Upper lobe of left lung (tissue), 6 donors: ENCODE results near the gene PPL. TPM values are rescaled to one million over a fixed set of nuclear protein-coding genes. Genes with fewer than 3 reads are reported as not detected.

Source experiments
- ATAC-seq, 2 donors: fragments of 200-7000 bp; cut with Tn5 transposase; one replicate each; pipeline ENCODE4 v1.9.1; 2022; ENCODE audit warnings: mild to moderate bottlenecking in 2 of 2, moderate library complexity in 2 of 2; ENCODE audit not compliant: low FRiP score in 2 of 2
- DNase-seq, 2 donors: peaks; one replicate each; pipeline ENCODE4 v3.0.0-alpha.2; 2019 to 2020
- H3K27ac ChIP-seq, 4 donors: fragments of 200-600 bp; sonication (generic); one replicate each; pipeline ENCODE4 v1.5.1; 2016 to 2019
- H3K27me3 ChIP-seq, 4 donors: fragments of 200-600 bp; sonication (generic); one replicate each; pipeline ENCODE4 v1.5.1; 2017 to 2019
- H3K36me3 ChIP-seq, 4 donors: fragments of 200-600 bp; sonication (generic); one replicate each; pipeline ENCODE4 v1.5.1; 2016 to 2019
- H3K4me1 ChIP-seq, 4 donors: fragments of 200-600 bp; sonication (generic); one replicate each; pipeline ENCODE4 v1.5.1; 2018 to 2019
- H3K4me3 ChIP-seq, 4 donors: fragments of 200-600 bp; sonication (generic); one replicate each; pipeline ENCODE4 v1.5.1; 2017 to 2019; ENCODE audit warnings: mild to moderate bottlenecking in 2 of 4, moderate library complexity in 1 of 4
- H3K9me3 ChIP-seq, 4 donors: fragments of 200-600 bp; sonication (generic); one replicate each; pipeline ENCODE4 v1.5.1; 2018 to 2019
- EP300 ChIP-seq, 4 donors: sonication (generic); formaldehyde crosslinking; IDR thresholded peaks; one replicate each; pipeline ENCODE4 v1.5.1; 2017; ENCODE audit warnings: antibody characterized with exemption in 4 of 4, control low read depth in 2 of 4
- POLR2A ChIP-seq, 4 donors: fragments of 450-650 bp; IDR thresholded peaks; one replicate each; pipeline ENCODE4 v1.5.1; 2016 to 2017; ENCODE audit warnings: antibody characterized with exemption in 4 of 4, mild to moderate bottlenecking in 2 of 4
- POLR2AphosphoS5 ChIP-seq, 2 donors: sonication (generic); formaldehyde crosslinking; IDR thresholded peaks; one replicate each; pipeline ENCODE4 v1.5.1; 2017; ENCODE audit warnings: antibody characterized with exemption in 2 of 2
- WGBS, 2 donors: methylation state at CpG; one replicate each; pipeline ENCODE4 v1.1.5; 2017 to 2018; 5-methylcytosine and 5-hydroxymethylcytosine counted together
- total RNA-seq, 6 donors: library from RNA; depleted of rRNA in 4 of 6; stranded (reverse); fragments of >200 nt in 4 of 6; gene quantifications; one replicate each; pipeline versions ENCODE4 v1.1.0 to v1.2.1, GENCODE V29; 2016 to 2021
- TF ChIP-seq, protein P1 (sequence below), 6 experiments: fragments of 450-650 bp in 4 of 6; fragments of 200-600 bp in 2 of 6; sonication (generic) in 2 of 6; IDR thresholded peaks; one replicate each; pipeline ENCODE4 v1.5.1; 2016 to 2019; ENCODE audit warnings: antibody characterized with exemption in 6 of 6
- donor health status: DM: no; HTN: no; CAD: no; lungs with moderate emphysema.
- donor health status: DM: no; HTN: yes; CAD: no; lungs with severe emphysema.

PPL gene
- total RNA-seq, 6 donors from 2014 or later, result 72.7 to 156 (median 132) TPM

DNA sequence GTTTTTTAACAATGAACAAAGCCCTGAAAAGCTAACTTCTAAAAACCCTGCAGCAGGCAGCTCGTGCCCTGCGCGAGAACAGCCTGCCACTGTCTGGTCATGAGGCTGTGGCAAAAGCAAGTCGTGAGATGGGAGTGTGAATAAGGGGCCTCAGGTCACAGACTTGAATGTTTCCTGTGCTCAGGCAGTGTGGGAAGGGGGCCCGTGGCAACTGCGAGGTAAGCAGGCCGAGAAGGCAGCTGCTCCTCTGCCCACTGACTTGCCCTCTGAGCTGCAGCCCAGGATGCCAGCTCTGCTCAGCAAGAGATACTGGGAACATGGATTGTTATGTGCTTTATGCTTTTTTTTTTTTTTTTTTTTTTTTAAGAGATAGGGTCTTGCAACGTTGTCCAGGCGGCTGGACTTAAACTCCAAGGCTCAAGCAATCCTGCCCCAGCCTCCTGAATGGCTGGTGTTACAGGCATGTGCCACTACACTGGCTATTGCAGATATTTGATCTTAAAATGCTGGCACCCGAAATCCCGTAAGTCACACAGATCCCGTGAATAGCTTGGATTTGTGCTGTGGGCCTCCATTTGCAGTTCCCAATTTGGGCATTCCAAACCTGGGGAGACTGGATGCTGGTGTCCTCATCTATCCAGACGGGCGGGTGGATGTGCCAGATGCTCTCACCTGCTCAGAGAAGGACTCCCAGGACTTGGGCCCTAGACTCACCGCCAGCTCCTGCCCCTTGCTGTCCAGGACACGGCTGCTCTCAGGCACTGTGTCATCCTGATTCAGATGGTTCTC lies 45.7 kb downstream of the PPL start:
- no peak for ATAC-seq
- peaks cover 0 to 4% (median 0%) of the 10 kb centered on the region in 4 donors for H3K4me1 ChIP-seq
- no peak overlapping the region for H3K27ac ChIP-seq
- no peak overlapping the region for H3K4me3 ChIP-seq
- no peaks in the 10 kb centered on the region for H3K27me3 ChIP-seq
- peaks cover 19 to 92% (median 55%) of the 10 kb centered on the region in 4 donors for H3K36me3 ChIP-seq
- H3K9me3 ChIP-seq, result no peaks in the 10 kb centered on the region
- DNase-seq, result no peak
- TF ChIP-seq POLR2A (IDR thresholded peaks at IDR 0.05) (no peak), POLR2AphosphoS5 (IDR thresholded peaks at IDR 0.05) (no peak), EP300 (IDR thresholded peaks at IDR 0.05) (no peak)
- TF ChIP-seq, protein P1, sequence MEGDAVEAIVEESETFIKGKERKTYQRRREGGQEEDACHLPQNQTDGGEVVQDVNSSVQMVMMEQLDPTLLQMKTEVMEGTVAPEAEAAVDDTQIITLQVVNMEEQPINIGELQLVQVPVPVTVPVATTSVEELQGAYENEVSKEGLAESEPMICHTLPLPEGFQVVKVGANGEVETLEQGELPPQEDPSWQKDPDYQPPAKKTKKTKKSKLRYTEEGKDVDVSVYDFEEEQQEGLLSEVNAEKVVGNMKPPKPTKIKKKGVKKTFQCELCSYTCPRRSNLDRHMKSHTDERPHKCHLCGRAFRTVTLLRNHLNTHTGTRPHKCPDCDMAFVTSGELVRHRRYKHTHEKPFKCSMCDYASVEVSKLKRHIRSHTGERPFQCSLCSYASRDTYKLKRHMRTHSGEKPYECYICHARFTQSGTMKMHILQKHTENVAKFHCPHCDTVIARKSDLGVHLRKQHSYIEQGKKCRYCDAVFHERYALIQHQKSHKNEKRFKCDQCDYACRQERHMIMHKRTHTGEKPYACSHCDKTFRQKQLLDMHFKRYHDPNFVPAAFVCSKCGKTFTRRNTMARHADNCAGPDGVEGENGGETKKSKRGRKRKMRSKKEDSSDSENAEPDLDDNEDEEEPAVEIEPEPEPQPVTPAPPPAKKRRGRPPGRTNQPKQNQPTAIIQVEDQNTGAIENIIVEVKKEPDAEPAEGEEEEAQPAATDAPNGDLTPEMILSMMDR (IDR thresholded peaks at IDR 0.05), result no peak
- WGBS, 2 donors, result 88 to 91% methylated on average over 14 to 16 of the region's 16 CpGs

DNA sequence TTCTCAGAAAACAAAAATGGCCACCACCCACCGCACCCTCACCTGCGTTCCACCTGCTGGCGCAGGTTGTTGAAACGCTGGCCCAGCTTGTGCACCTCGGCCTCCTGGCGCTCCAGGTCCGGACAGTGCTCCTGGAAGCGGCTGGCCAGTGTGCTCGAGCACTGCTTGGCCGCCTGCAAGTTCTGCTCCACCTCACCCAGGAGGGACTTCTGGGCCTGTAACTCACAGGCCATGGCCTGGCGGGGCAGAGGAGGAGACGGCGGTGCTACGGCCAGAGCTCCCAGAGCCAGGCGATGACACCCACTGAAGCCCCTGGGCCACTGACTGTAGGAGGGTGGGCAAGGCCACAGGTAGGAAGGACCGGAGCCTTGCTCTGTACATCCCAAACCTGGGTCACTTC lies 46.3 kb downstream of the PPL start:
- DNase-seq, result no peak
- WGBS, 2 donors, result 95 to 96% methylated on average over 5 to 16 of the region's 16 CpGs

DNA sequence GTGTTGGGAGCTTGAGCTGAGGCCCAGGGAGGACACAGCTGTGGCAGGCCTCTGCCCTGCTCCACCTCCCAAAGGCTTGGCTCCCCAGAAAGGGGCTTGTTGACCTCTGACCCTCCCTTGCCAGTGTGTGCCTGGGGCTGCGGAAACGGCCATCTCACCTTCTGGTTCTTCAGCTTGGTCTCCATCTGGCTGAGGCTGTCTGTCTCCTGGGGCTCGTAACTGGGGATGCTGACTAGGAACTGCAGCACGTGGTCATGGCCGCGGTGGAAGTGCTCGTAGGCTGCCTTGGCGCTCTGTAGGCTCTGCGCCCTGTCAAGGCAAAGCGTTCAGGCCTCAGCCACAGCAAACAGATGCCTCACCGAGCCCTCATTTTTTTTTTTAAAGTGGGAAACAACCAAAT lies 46.9 kb downstream of the PPL start:
- 83 to 88% methylated on average over 5 to 11 of the region's 11 CpGs for WGBS, 2 donors
- DNase-seq, result no peak
- ATAC-seq, result no peak
- Histone ChIP-seq H3K27ac (no peak overlapping the region), H3K9me3 (no peaks in the 10 kb centered on the region), H3K4me1 (peaks cover 0 to 4% (median 0%) of the 10 kb centered on the region in 4 donors), H3K4me3 (no peak overlapping the region), H3K36me3 (peaks cover 31 to 96% (median 65%) of the 10 kb centered on the region in 4 donors), H3K27me3 (no peaks in the 10 kb centered on the region)
- no peak for TF ChIP-seq POLR2AphosphoS5 (IDR thresholded peaks at IDR 0.05)
- no peak for TF ChIP-seq POLR2A (IDR thresholded peaks at IDR 0.05)
- no peak for TF ChIP-seq EP300 (IDR thresholded peaks at IDR 0.05)

More for the DNA sequence above, 46.3 kb downstream of the PPL start:
- H3K9me3 ChIP-seq, result no peaks in the 10 kb centered on the region
- no peak for TF ChIP-seq POLR2A (IDR thresholded peaks at IDR 0.05)
- TF ChIP-seq POLR2AphosphoS5 (IDR thresholded peaks at IDR 0.05), result no peak
- TF ChIP-seq EP300 (IDR thresholded peaks at IDR 0.05), result no peak
- TF ChIP-seq, protein P1 (IDR thresholded peaks at IDR 0.05), result no peak
- peaks cover 25 to 96% (median 61%) of the 10 kb centered on the region in 4 donors for H3K36me3 ChIP-seq
- ATAC-seq, result no peak
- H3K27ac ChIP-seq, result no peak overlapping the region
- peaks cover 0 to 4% (median 0%) of the 10 kb centered on the region in 4 donors for H3K4me1 ChIP-seq
- H3K4me3 ChIP-seq, result no peak overlapping the region
- no peaks in the 10 kb centered on the region for H3K27me3 ChIP-seq

DNA sequence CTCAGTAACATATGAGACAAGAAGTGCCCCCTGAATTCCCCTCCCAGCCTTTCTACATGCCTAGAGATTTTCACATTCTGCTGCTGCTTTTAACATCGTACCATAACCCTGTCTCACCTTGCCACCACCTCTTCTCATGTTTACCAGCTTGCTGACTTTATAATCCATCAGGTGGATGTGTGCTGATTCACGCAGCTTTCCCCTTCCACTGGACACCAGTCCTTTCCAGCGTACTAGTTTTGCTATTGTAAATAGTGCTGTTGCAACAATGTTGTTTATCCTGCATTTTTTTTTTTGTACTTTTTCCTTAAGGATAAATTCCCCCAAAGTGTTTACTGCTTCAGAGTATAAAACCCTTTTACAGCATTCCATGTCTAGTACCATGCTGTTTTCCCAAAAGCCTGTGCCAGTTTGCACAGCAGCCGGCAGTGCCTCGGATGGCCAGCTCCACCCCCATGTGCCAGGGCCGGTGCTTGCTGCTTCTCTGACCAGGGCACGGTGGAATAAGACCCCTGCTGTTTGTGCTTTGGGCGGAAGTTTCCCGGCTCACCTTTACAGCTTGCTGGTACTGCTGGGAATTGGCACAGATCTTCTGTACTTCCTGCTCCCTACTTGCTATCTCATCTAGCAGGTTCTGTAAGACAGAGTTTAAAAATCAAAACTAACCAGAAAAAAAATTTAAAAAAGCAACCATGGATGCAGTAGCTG lies 48.4 kb downstream of the PPL start:
- DNase-seq (no peak), ATAC-seq (no peak)
- Histone ChIP-seq H3K9me3 (no peaks in the 10 kb centered on the region), H3K36me3 (peaks cover 42 to 96% (median 69%) of the 10 kb centered on the region in 4 donors), H3K27me3 (no peaks in the 10 kb centered on the region), H3K4me1 (peaks cover 0 to 4% (median 0%) of the 10 kb centered on the region in 4 donors), H3K4me3 (no peak overlapping the region), H3K27ac (no peak overlapping the region)
- TF ChIP-seq POLR2A (IDR thresholded peaks at IDR 0.05) (no peak), POLR2AphosphoS5 (IDR thresholded peaks at IDR 0.05) (no peak), EP300 (IDR thresholded peaks at IDR 0.05) (no peak)
- TF ChIP-seq, protein P1 (IDR thresholded peaks at IDR 0.05), result no peak
- 84 to 86% methylated on average over 9 of the region's 9 CpGs for WGBS, 2 donors

DNA sequence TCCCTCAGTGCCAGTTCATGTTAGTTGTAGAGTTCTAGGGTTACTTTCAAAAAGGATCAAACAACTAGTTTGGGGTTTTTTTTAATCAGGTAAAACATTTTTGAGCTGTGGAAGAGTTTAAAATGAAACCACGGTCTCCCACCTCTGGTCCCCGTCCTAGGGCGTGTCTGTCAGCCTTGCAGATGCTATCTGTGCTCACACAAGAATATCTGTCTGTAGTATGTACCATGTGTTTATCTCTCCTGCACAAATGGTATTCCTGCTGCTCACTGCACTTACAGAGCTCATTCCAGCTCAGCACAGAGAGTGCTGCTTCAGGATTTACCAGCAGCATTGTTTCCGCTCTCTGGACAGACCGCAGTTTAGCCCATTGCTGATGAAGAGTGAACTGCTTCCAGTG lies 50.8 kb downstream of the PPL start:
- TF ChIP-seq, protein P1 (IDR thresholded peaks at IDR 0.05), result no peak
- TF ChIP-seq POLR2AphosphoS5 (IDR thresholded peaks at IDR 0.05) (no peak), POLR2A (IDR thresholded peaks at IDR 0.05) (no peak)
- 90 to 98% methylated on average over 5 of the region's 5 CpGs for WGBS, 2 donors

More for the DNA sequence above, 50.8 kb downstream of the PPL start:
- ATAC-seq (no peak), DNase-seq (no peak)
- no peaks in the 10 kb centered on the region for H3K27me3 ChIP-seq
- H3K4me3 ChIP-seq, result no peak overlapping the region
- no peak overlapping the region for H3K27ac ChIP-seq
- H3K4me1 ChIP-seq, result peaks cover 0 to 11% (median 4%) of the 10 kb centered on the region in 4 donors
- peaks cover 50 to 96% (median 79%) of the 10 kb centered on the region in 4 donors for H3K36me3 ChIP-seq
- no peaks in the 10 kb centered on the region for H3K9me3 ChIP-seq
